ENCODE data around the gene GJA4. TPM values are rescaled to one million over a fixed set of nuclear protein-coding genes. Genes with fewer than 3 reads are reported as not detected.

GJA4 gene
- total RNA-seq, 1 donor from 2014 or later = 22.3 TPM

DNA sequence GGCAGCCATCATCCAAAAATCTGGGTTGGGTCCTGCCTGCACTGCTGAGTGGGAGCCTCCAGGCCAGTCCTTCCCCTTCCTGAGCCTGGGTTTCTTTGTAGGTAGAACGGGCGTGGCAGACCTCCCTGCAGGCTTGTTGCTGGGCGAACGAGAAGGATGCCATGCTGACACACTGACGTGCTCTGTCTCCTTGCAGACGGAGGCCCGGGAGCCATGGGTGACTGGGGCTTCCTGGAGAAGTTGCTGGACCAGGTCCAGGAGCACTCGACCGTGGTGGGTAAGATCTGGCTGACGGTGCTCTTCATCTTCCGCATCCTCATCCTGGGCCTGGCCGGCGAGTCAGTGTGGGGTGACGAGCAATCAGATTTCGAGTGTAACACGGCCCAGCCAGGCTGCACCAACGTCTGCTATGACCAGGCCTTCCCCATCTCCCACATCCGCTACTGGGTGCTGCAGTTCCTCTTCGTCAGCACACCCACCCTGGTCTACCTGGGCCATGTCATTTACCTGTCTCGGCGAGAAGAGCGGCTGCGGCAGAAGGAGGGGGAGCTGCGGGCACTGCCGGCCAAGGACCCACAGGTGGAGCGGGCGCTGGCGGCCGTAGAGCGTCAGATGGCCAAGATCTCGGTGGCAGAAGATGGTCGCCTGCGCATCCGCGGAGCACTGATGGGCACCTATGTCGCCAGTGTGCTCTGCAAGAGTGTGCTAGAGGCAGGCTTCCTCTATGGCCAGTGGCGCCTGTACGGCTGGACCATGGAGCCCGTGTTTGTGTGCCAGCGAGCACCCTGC is 1.4 kb downstream of the GJA4 start:
- Mint-ChIP-seq H3K9me3 (no peaks in the 10 kb centered on the region), H3K27me3 (ENCODE audit: low read depth) (peaks cover 39% of the 10 kb centered on the region), H3K4me1 (peaks cover 42% of the 10 kb centered on the region), H3K36me3 (ENCODE audit: low read depth) (peaks cover 5% of the 10 kb centered on the region), H3K27ac (ENCODE audit: unreplicated experiment) (no peak overlapping the region), H3K4me3 (peak overlapping the region; percentile 61)
- DNase-seq (ENCODE audit: low read depth, low spot score) = no peak
- TF ChIP-seq, protein P1, sequence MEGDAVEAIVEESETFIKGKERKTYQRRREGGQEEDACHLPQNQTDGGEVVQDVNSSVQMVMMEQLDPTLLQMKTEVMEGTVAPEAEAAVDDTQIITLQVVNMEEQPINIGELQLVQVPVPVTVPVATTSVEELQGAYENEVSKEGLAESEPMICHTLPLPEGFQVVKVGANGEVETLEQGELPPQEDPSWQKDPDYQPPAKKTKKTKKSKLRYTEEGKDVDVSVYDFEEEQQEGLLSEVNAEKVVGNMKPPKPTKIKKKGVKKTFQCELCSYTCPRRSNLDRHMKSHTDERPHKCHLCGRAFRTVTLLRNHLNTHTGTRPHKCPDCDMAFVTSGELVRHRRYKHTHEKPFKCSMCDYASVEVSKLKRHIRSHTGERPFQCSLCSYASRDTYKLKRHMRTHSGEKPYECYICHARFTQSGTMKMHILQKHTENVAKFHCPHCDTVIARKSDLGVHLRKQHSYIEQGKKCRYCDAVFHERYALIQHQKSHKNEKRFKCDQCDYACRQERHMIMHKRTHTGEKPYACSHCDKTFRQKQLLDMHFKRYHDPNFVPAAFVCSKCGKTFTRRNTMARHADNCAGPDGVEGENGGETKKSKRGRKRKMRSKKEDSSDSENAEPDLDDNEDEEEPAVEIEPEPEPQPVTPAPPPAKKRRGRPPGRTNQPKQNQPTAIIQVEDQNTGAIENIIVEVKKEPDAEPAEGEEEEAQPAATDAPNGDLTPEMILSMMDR (conservative IDR thresholded peaks at IDR 0.05) = no peak

DNA sequence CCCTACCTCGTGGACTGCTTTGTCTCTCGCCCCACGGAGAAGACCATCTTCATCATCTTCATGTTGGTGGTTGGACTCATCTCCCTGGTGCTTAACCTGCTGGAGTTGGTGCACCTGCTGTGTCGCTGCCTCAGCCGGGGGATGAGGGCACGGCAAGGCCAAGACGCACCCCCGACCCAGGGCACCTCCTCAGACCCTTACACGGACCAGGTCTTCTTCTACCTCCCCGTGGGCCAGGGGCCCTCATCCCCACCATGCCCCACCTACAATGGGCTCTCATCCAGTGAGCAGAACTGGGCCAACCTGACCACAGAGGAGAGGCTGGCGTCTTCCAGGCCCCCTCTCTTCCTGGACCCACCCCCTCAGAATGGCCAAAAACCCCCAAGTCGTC is 2.0 kb downstream of the GJA4 start:
- H3K27ac Mint-ChIP-seq (ENCODE audit: unreplicated experiment) = no peak overlapping the region
- H3K4me1 Mint-ChIP-seq = peaks cover 42% of the 10 kb centered on the region
- H3K27me3 Mint-ChIP-seq (ENCODE audit: low read depth) = peaks cover 39% of the 10 kb centered on the region
- peaks cover 5% of the 10 kb centered on the region for H3K36me3 Mint-ChIP-seq (ENCODE audit: low read depth)
- peak overlapping the region; percentile 52 for H3K4me3 Mint-ChIP-seq
- DNase-seq (ENCODE audit: low read depth, low spot score) = no peak
- TF ChIP-seq, protein P1 (conservative IDR thresholded peaks at IDR 0.05) = no peak
- H3K9me3 Mint-ChIP-seq = no peaks in the 10 kb centered on the region

DNA sequence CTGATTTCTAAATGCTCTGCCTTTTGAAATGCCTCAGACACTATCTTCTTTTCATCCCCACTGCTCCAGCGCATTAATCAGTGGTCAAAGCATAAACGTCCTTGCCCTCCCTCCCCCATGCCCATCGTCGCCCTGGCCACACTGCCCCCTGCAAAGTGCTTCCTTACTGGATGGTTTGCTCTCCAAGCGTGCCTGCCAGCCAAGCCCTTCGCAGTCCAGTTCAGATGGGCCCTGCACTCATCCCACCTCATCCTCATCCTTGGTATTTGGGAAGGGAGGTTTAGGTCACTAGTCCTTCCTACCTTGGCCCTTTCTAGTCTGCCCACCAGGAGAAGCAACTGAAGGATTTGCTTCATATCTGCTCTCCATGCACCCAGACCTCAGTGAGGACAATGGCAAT is 3.1 kb downstream of the GJA4 start:
- H3K4me1 Mint-ChIP-seq = peaks cover 42% of the 10 kb centered on the region
- H3K36me3 Mint-ChIP-seq (ENCODE audit: low read depth) = peaks cover 7% of the 10 kb centered on the region
- no peaks in the 10 kb centered on the region for H3K9me3 Mint-ChIP-seq
- TF ChIP-seq, protein P1 (conservative IDR thresholded peaks at IDR 0.05) = no peak
- no peak for DNase-seq (ENCODE audit: low read depth, low spot score)
- H3K27me3 Mint-ChIP-seq (ENCODE audit: low read depth) = peaks cover 36% of the 10 kb centered on the region
- H3K27ac Mint-ChIP-seq (ENCODE audit: unreplicated experiment) = peak overlapping the region; percentile 62
- H3K4me3 Mint-ChIP-seq = peak overlapping the region; percentile 52

DNA sequence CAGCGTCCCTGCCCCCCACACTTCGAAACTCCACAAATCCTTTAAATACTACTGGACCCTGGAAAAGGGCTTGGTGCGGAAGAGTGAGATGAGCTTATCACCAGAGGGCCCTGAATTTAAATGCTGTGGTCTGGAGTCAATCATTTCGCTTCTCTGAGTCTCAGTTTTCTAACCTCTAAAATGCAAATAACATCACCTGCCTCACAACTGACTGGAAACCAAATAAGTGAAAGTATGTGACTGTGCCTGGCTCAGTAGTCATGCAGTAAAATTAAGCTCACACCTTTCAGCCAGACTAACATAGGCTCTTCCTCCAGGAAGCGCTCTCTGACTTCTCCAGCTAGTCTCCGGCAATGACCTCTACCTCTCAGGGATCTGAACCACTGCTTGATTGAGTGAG is 4.2 kb downstream of the GJA4 start:
- H3K36me3 Mint-ChIP-seq (ENCODE audit: low read depth) = peaks cover 7% of the 10 kb centered on the region
- H3K9me3 Mint-ChIP-seq = no peaks in the 10 kb centered on the region
- peaks cover 28% of the 10 kb centered on the region for H3K27me3 Mint-ChIP-seq (ENCODE audit: low read depth)
- peak overlapping the region; percentile 70 for H3K27ac Mint-ChIP-seq (ENCODE audit: unreplicated experiment)
- H3K4me3 Mint-ChIP-seq = peak overlapping the region; percentile 52
- TF ChIP-seq, protein P1 (conservative IDR thresholded peaks at IDR 0.05) = no peak
- DNase-seq (ENCODE audit: low read depth, low spot score) = no peak
- H3K4me1 Mint-ChIP-seq = peaks cover 35% of the 10 kb centered on the region

DNA sequence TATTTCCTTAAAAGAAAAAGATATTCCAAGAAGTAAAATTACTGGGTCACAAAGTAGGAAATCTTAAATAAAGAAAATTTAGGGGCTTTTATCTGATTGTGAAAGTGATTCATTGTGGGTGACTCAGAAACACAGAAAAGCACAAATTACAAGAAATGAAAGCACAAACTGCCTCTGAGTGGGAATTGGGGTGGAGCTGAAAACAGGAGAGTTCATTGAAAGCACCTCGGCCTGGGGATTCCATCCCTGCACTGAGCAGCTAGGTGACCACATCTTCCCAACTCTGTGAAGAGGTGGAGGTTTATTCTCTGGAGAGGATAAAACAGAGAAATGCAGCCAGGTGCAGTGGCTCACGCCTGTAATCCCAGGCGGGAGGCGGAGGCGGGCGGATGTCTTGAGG is 7.4 kb downstream of the GJA4 start:
- Mint-ChIP-seq H3K27ac (ENCODE audit: unreplicated experiment) (no peak overlapping the region), H3K4me3 (no peak overlapping the region), H3K27me3 (ENCODE audit: low read depth) (peaks cover 8% of the 10 kb centered on the region), H3K36me3 (ENCODE audit: low read depth) (peaks cover 2% of the 10 kb centered on the region), H3K9me3 (peaks cover 4% of the 10 kb centered on the region), H3K4me1 (peaks cover 25% of the 10 kb centered on the region)
- TF ChIP-seq, protein P1 (conservative IDR thresholded peaks at IDR 0.05) = no peak
- DNase-seq (ENCODE audit: low read depth, low spot score) = no peak

Measured in neural crest cell (in vitro differentiated cells).